ENCODE data around the gene EGFL7.

- TF ChIP-seq, protein P1, sequence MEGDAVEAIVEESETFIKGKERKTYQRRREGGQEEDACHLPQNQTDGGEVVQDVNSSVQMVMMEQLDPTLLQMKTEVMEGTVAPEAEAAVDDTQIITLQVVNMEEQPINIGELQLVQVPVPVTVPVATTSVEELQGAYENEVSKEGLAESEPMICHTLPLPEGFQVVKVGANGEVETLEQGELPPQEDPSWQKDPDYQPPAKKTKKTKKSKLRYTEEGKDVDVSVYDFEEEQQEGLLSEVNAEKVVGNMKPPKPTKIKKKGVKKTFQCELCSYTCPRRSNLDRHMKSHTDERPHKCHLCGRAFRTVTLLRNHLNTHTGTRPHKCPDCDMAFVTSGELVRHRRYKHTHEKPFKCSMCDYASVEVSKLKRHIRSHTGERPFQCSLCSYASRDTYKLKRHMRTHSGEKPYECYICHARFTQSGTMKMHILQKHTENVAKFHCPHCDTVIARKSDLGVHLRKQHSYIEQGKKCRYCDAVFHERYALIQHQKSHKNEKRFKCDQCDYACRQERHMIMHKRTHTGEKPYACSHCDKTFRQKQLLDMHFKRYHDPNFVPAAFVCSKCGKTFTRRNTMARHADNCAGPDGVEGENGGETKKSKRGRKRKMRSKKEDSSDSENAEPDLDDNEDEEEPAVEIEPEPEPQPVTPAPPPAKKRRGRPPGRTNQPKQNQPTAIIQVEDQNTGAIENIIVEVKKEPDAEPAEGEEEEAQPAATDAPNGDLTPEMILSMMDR (IDR thresholded peaks at IDR 0.05; ENCODE audit: low read depth, low read length, missing input control), result no peak
- TF ChIP-seq, protein P2, sequence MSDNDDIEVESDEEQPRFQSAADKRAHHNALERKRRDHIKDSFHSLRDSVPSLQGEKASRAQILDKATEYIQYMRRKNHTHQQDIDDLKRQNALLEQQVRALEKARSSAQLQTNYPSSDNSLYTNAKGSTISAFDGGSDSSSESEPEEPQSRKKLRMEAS (IDR thresholded peaks at IDR 0.05), result no peak
Measured at GRCh38 chr9:136640171-136641111, 22.3 kb upstream of the EGFL7 start.
